Islet of Langerhans (tissue), 1 donor: ENCODE measurements around the gene IKBKE.
"Not testable (repeated sequence)": the region's sequence is repeated elsewhere in the genome, so short reads cannot be mapped to it uniquely, and the experiment has no call there.

Experiments
- FAIRE-seq: peaks from one replicate; lab custom pipeline; 2011; peaks lifted over from hg19 to GRCh38; lab: Jason Lieb, UNC

Gene IKBKE

DNA sequence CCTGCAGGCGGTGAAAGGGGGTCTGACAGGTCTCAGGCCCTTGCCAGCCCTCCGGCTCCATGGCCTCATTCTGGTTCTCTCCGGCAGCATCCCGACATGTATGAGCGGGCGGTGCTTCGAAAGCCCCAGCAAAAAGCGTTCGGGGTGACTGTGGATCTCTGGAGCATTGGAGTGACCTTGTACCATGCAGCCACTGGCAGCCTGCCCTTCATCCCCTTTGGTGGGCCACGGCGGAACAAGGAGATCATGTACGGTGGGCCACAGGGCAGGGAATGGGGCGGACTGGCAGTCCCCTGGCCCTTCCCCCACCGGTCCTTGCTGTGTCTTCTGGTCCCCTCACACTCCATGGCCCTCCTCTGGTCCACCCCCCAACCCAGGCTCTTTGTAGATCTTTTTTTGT lies 6.3 kb downstream of the IKBKE start:
- no peak for FAIRE-seq

DNA sequence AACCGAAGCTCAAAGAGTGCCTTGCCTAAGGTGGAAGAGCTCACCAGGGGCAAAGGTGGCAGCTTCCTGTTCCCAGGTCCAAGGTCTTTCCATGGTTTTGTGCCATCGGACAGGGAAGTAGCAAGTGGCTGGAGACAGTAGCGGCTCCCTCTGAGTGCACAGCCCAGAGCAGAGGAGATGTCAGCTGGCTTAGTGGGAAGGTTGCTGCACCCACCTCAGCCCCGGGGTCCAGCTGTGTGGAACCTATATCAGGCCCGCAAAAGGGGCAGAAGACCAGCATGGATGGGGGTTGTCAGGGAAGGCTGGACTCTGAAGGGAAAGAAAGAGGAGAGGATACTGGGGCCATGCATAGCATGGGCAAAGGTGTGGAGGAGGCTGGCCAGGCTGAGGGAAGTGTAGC lies 6.8 kb downstream of the IKBKE start:
- FAIRE-seq = no peak

DNA sequence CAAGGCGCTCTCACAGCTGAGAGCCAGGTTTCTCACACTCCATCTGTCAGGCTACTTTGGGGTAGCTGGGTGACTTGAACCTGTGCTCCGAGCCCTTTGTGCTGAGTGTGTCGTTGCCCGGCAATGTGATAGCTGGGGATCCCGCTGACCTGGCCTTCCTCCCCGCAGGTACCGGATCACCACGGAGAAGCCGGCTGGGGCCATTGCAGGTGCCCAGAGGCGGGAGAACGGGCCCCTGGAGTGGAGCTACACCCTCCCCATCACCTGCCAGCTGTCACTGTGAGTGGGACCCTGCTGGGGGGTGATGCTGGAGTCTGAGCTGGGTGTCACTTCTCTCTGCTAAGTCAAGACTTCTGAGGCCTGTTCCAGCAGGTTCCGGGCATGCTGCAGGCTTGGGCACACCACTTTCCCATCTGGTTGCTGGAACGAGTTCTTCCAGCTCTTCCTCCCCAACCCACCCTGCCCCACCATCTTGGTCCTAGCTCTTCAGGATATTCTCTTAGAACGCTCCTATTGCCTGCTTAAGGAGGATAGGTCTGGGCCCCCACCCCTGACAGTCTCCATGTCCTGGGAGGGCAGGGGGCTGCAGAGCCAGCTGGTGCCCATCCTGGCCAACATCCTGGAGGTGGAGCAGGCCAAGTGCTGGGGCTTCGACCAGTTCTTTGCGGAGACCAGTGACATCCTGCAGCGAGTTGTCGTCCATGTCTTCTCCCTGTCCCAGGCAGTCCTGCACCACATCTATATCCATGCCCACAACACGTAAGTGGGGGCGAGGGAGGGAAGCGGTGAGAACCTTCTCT lies 7.5 kb downstream of the IKBKE start:
- FAIRE-seq = no peak

DNA sequence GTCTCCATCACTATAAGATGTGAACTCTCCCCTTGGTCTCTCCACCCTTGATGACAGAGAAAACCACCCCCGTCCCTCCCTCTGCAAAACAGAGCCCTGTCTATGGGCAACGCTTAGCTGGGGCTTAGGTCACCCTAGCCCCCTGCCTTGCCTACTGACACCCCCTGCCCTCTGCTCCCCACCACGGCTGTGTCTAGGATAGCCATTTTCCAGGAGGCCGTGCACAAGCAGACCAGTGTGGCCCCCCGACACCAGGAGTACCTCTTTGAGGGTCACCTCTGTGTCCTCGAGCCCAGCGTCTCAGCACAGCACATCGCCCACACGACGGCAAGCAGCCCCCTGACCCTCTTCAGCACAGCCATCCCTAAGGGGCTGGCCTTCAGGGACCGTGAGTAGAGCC lies 8.5 kb downstream of the IKBKE start:
- no peak for FAIRE-seq

DNA sequence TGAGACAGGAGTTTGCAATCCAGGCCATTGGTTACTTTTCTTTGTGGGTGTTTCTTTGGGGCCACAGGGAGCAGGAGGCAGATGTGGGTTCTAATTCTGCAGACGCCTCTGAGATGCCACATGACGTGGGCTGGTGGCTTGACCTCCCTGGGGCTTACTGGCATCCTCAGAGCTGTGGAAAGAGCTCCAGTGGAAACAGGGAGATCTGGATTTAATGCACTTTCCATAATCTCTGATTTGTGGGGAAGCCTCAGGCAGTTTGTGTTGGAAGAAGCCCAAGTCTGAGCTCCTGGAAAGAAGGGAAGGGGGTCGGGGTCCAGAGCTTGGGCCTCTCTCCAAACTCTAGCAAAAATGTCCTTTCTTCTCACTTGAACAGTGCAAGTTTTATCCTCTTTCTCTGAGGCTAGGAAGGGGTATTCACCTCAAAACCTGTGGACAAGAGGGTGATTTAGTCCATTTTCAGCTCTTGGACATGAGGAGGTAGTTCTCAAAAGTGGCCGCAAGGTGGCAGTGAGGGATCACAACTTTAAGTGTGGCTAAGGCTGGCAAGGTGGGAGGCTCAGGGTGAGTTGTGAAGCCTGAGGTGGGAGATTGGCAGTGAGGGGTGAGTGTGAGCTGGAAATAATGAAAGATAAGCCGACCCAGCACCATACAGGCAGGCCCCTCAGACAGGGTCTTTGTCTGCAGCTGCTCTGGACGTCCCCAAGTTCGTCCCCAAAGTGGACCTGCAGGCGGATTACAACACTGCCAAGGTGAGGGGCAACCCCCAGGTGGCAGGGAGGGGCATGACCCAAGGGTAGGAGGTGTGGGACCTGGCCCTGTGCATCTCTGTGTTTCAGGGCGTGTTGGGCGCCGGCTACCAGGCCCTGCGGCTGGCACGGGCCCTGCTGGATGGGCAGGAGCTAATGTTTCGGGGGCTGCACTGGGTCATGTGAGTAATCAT lies 9.2 kb downstream of the IKBKE start:
- FAIRE-seq = peak; percentile 94

DNA sequence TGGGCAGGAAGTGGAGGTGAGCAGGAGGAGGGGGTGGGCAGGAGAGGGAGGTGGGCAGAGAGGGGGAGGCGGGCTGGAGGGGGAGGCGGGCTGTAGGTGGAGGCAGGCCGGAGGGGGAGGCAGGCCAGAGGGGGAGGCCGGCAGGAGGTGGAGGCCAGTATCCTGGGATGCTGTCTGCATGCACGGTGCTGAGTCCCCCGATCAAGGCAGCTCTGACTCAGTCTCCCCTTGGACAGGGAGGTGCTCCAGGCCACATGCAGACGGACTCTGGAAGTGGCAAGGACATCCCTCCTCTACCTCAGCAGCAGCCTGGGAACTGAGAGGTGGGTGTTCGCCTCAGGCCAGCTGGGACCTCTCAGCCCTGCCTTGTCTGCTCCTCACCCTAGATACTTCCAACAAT lies 9.9 kb downstream of the IKBKE start:
- no peak for FAIRE-seq

DNA sequence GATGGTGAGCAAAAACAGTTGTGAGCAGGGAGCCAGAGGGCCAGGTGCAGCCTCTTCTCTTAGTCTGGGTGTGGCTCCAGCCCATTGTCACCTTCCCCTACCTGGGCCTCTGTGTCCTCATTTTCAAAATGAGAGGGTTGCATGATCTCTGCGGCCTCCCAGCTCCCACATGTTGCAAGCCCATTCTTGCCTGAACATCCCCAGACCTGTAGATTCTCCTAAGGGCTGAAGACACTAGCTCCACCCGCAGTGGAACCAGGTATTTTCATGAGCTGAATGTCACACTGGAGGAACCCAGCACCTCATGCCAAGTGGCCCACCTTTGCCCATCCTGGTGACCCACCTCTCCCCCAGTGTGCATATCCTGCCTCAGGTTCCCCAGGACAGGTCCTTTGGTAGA lies 12.3 kb downstream of the IKBKE start:
- FAIRE-seq = no peak

DNA sequence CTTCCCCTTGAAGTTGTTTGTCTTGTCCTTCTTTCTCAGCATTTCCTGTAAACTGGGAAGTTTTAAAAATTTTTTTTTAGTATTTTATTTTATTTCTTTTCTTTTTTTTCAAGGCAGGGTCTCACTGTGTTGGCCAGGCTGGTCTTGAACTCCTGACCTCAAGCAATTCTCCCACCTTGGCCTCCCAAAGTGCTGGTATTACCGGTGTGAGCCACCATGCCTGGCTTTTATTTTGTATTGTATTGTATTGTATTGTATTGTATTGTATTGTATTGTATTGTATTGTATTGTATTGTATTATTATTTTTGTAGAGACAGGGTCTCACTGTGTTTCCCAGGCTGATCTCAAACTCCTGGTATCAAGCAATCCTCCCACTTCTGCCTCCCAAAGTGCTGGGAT lies 13.6 kb downstream of the IKBKE start:
- not testable (repeated sequence) for FAIRE-seq

DNA sequence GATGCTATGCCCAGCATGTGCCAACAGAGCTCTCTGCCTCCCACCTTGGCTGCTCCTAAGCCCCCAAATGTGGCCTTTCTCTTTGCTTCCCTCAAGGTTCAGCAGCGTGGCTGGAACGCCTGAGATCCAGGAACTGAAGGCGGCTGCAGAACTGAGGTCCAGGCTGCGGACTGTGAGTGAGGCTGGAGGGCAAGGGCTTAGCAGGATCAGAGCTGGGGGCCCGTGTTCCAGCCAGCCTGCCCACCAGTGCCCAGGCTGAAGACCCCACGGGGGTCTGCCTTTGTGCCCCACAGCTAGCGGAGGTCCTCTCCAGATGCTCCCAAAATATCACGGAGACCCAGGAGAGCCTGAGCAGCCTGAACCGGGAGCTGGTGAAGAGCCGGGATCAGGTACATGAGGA lies 14.6 kb downstream of the IKBKE start:
- no peak for FAIRE-seq

DNA sequence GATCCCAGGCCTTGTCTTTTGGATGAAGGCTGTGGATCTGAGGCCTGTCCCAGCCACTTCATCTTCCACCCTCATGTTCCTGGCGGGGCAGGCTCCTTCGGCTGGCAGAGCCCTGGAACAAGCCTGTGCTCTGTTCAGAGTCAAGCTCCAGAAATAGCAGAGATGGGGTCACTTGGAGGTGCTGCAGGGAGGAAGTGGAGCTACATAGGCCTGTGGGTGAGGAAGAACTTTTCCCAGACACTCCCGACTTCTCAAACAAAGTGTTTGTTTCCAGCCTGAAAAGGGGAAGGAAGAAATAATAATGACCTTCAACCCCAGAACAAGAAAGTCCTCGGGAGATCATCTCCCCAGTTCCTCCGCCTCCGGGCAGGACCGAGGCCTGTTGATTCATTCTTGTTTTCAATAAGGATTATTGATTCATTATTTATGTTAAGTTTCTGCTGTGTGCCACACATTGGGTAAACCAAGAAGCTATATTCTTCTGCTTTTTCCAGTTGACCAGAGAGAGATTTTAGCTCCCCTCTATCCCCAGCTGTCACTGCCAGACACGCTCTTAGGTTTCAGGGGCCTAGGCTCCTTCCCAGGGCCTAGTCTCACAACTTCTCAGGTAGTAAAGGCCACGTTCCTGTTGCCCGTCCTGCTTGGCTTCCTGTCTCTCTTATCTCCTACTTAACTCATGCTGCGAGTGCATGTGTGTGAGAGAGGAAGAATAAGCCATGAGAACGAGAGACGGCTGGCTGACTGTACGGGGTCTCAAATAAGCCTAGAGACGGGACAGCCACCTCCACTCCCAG lies 16.9 kb downstream of the IKBKE start:
- no peak for FAIRE-seq

DNA sequence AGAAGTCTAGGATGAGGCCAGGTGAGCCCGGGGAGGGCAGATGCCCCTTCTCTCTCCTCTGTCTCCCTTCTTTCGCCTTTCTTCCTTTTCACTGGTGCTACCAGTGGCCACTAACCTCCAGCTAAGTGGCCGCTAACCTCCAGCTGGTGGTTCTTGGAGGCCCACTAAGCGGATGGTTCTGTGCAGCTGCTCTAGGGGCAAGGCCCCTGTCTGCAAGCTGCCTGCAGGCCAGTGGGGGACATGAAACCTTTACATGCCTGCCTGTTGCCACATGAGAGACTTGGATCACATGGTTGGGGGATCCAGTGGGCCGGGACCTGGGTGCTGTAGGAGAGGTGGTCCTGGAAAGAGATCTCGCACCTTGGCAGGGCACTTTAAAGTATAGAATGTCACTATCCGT lies 17.7 kb downstream of the IKBKE start:
- no peak for FAIRE-seq

DNA sequence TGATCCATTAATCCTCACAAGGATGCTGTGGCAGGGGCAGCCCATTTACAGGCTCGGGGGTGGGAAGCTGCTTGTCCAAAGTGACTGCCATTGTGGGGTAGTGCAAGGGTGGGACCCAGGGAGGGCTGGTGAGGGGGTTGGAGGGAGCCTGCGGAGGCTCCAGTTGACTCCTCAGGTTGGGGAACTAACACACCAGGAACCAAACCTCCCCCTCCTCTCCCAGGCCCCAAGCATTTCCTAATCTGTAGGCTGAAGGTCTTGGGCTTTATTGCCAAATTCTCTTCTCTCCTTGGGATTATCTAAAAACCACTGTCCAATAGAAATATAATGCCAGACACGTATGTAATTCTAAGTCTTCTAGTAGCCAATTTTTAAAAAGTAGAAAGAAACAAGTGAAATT lies 18.2 kb downstream of the IKBKE start:
- FAIRE-seq = no peak

DNA sequence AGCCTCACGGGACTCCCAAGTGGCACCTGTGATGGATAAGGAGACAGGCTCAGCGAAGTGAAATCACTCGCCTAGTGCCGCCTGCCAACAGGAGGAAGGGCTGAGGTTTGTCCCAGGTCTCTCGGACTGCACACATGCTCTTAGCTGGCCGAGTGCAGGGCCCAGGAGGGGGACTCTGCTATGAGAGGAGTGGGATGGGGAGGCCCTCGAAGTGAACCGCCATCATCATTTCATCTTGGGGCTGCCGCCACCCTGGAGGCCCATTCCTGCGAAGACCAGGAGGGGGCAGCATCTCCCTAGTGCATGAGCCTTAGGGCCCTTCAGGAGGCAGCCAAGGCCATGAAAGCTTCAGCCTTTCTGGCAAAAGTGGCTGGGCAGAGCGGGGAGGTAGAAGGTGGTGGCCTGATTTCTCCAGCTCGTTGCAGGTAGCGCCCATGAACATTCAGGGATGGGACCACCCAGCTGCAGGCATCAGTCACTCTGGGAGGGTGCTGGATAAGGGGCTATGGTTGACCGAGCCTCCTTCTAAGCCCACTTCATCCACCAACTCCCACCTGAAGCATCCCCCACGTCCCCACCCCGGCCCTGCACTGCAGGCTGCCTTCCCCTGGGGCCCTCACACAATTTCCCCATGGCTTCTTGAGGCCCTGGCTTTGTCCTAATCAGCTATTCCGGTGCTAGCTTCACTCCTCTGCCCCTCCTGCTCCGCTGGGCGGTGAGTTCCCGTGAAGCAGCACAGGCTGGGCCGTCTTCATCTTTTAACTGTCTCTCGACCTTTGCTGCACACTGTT lies 19.9 kb downstream of the IKBKE start:
- no peak for FAIRE-seq

DNA sequence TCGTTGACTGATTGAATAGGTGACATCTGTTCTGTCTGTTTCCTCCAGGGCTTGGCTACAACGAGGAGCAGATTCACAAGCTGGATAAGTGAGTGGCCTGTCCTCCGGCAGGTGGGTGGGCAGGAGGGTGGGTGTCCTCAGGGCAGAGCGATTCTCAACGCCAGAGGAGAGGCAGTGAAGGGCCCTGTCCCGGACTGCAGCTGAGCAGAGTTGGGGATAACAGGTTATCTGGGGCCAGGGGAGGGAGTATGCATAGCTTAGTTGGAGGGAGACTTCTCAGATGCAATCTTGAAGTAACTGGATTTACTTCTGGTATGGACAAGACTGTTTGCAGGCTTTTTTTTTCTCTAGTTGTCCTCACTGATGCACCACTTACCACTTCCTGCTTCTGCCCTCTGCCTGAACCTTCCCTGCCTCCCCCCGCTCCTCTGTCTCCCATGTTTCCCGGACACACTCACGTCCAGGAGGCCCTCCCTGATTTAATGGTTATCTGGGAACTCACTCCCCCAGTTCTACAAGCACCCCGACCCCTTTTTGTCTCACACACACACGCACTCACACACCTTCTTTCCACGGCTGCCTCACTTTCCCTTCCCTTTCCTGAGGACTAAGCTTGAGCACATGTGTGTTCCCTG lies 20.6 kb downstream of the IKBKE start:
- no peak for FAIRE-seq

DNA sequence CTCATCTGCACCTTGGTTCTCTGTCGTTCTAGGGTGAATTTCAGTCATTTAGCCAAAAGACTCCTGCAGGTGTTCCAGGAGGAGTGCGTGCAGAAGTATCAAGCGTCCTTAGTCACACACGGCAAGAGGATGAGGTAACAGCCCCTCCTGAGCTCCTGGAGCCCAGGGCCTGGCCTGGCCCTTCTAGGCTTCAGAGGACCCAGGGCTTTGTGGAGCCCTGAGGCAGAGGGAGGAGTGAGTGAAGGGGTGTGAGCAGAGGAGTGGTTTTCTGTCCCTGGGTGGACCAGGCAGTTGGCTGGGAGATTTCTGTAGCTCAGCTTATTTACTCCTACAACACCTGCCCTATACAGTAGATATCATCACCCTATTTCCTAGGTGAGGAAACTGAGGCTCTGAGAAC lies 21.3 kb downstream of the IKBKE start:
- FAIRE-seq = no peak

DNA sequence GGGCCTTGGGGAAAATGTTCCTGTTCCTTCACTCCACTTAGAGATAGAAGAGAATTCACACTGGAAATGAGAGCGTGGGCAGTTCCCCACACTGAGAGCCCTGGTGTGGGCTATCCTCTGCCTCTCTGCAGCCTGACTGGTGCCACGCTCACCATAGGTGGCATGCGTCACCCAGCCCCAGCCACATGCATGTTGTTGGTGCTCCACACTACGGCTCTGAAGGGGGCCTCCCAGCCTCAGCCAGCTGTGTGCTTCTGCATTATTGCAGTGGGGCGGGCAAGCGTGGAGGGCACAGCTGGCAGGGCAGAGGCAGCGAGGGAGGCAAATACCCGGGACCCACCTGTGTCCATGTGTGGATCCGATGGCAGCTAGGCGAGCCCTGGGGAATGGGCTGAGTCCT lies 22.3 kb downstream of the IKBKE start:
- no peak for FAIRE-seq

DNA sequence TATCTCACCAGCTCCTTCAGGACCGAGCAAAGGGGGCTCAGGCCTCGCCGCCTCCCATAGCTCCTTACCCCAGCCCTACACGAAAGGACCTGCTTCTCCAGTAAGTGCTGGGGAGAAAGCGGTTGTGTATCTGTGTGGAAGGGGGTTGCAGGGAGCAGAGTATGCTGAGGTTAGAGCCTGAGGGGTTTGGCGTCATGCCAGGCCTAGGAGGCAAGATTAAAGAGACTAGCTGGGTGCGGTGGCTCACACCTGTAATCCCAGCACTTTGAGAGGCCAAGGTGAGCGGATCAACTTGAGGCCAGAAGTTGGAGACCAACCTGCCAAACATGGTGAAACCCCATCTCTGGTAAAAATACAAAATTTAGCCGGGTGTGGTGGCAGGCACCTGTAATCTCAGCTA lies 23.0 kb downstream of the IKBKE start:
- no peak for FAIRE-seq

DNA sequence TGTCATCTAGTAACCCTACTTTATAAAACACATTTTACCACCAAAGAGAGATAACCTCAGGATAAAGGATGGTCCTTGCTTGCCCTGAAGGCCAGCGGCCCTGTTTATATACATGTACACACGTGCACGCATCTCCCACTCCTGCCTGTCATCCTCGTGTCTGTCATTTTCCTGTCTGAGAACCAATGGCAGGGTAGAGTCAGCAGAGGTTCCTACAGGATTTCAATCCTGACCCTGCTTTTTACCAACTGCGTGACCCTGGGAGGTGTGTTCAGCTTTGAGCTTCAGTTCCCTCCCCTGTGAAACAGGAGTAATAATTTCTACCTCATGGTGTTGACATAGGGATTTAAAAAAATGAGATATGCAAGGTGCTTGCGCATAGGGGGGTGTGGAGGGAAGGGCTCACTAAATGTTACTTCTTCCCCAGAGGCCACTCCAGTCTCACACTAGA lies 24.8 kb downstream of the IKBKE start:
- FAIRE-seq = no peak

DNA sequence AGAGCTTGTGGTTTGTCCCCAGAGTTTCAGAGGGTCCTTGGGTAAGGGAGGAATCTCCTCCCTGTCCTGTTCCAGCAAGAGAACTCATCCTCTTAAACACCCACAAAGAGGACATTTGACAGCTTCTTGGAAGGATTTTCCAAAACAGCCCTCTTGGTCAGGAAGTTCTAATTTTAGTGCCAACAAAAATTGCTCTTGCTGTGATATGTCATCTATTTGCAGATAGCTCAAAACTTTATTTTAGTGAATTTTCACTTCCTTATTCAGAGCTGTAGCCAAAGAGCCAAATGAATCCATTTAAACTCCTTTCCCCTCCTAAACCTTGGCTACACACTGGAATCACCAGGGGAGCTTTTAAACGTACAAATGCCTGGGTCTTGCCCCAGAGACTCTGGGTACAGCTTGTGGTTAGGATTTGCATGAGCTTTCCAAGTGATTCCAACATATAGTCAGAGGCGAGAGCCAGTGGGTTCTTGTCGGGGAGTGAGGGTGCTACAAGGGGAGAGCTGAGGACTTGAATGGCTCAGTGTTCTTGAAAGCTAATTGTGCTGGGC lies 25.3 kb downstream of the IKBKE start:
- FAIRE-seq = no peak

DNA sequence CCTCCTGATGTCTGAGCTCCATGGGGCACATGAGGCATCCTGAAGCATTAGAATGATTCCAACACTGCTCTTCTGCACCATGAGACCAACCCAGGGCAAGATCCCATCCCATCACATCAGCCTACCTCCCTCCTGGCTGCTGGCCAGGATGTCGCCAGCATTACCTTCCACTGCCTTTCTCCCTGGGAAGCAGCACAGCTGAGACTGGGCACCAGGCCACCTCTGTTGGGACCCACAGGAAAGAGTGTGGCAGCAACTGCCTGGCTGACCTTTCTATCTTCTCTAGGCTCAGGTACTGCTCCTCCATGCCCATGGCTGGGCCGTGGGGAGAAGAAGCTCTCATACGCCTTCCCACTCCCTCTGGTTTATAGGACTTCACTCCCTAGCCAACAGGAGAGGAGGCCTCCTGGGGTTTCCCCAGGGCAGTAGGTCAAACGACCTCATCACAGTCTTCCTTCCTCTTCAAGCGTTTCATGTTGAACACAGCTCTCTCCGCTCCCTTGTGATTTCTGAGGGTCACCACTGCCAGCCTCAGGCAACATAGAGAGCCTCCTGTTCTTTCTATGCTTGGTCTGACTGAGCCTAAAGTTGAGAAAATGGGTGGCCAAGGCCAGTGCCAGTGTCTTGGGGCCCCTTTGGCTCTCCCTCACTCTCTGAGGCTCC lies 26.0 kb downstream of the IKBKE start:
- FAIRE-seq = no peak
